Urothelium cell line (cell line): ENCODE measurements around the gene PDE10A.

ENCODE experiments used
- DNase-seq: peaks from one replicate; pipeline ENCODE4 v3.0.0; 2011; ENCODE audit warnings: low spot score, mixed read lengths
- FAIRE-seq: peaks from 2 replicates; lab custom pipeline; 2011; peaks lifted over from hg19 to GRCh38; lab: Jason Lieb, UNC

The PDE10A gene

GRCh38 chr6:165439928-165440554, 223.0 kb downstream of the PDE10A start:
- peak; percentile 14 for DNase-seq
- FAIRE-seq, result no peak

DNA sequence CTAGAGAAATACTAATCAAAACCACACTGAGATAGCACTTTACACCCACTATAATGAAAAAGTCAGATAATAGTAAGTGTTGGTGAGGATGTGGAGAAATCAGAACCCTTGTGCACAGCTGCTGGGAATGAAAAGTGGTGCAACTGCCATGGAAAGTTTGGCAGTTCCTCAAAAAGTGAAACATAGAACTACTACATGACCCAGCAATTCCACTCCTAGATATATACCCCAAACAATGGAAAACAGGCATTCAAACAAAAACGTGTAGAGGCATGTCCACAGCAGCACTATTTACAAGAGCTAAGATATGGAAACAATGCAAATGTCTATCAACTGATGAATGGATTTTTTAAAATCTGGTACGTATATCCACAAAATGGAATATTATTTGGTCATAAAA, 236.1 kb downstream of the PDE10A start:
- no peak for FAIRE-seq

GRCh38 chr6:165422192-165422591, 240.8 kb downstream of the PDE10A start:
- FAIRE-seq, result peak; percentile 98
- no peak for DNase-seq

More for the DNA sequence above, 236.1 kb downstream of the PDE10A start:
- DNase-seq, result no peak

DNA sequence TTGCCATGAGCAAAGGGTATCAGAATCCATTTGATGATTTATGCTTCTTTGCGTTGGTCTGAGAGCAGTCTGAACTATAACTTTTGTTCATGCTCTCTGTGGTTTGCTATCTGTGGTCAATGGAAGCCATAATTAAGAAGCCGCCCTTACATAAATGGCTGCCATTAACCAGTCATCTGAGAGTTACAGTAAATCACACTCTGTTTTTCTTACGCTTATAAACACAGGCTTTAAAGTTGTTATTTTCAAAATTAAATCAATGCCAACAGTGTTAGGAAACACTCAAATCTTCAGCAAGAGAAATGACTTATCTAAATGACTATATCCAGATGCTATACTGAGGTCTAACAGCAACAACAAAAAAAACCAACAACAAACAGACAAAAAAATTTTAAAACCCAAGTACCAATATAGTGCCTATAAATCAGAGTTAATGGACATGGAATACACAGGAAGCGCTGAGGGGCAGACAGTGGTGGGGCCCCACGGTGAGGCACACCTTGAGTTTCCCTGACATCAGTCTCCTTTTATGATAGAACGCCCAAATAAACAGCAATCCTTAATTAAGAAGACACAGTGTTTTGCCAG, 245.7 kb downstream of the PDE10A start:
- FAIRE-seq, result no peak
- no peak for DNase-seq

GRCh38 chr6:165404697-165405096, 258.3 kb downstream of the PDE10A start:
- no peak for FAIRE-seq
- no peak for DNase-seq

GRCh38 chr6:165404296-165404695, 258.7 kb downstream of the PDE10A start:
- FAIRE-seq, result no peak
- no peak for DNase-seq

DNA sequence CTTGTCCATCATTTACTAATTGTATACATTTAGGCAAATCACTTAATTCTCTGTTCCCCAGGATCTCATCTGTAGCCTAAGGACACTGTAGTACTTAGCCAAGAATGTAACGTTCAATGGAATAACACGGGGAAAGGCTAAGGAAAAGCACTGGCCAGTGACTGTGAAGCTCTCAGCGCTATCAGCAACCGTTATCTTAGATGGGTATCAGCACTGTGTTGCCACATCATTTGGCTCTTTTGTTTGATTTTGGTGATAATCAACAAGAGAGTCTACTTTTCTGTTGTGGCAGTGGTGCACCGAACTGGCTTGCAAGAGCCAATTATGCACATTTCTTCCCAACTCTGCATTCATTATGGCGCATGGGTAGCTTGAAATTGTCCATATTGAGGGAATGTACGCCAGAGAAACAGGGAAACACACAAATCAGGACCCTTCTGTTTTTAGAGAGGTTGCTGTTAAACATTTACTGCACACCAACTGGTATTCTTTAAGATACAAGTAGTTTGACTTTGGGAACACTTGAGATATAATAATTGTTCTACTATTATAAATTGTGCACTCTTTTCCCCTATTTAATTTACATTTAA, 259.9 kb downstream of the PDE10A start:
- FAIRE-seq (no peak), DNase-seq (no peak)

- no peak for DNase-seq
- no peak for FAIRE-seq
Measured at GRCh38 chr6:165401092-165401491, 261.9 kb downstream of the PDE10A start.

- no peak for FAIRE-seq
- DNase-seq, result no peak
Measured at GRCh38 chr6:165390475-165390874, 272.6 kb downstream of the PDE10A start.

DNA sequence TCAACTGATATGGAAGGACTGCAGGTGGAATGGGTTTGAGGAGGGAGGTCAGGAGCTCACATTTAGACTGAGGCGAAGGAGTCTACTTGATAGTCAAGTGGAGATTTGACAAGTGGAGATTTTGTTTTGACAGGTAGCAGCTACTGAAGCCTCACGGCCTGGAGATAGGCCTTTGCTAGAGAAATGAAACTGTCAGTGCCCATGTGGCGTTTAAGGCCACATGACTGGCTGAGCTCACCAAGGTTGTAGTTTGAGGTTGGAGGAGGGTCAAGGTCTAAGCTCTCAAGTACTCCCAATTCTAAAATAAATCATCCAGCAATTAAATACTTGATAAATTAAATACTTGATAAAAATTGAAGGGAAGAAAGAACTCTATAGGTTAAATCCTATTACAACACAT, 273.5 kb downstream of the PDE10A start:
- FAIRE-seq, result no peak

DNA sequence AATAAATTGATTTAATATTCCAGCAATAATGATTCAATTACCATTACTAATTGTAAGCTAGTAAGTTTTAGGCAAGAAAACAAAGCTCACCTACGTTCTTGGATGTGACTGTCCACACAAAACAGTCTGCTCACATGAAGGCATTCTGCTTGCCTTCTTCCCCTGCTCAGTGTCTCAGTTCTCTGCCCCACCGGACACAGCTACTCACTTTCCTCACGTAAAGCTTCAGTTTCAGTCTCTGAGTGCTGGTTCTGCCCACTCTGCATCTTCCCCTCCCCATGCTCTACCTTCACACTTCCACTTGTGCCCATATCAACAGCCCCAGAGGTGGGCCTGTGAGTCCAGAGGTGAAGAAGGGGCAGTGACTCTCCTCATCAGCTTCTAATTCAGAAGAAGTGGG, 279.7 kb downstream of the PDE10A start:
- FAIRE-seq, result no peak
- DNase-seq, result no peak

More for the DNA sequence above, 273.5 kb downstream of the PDE10A start:
- DNase-seq, result no peak

GRCh38 chr6:165376100-165376499, 286.9 kb downstream of the PDE10A start:
- DNase-seq, result no peak
- FAIRE-seq, result no peak

GRCh38 chr6:165365371-165365770, 297.7 kb downstream of the PDE10A start:
- no peak for FAIRE-seq

GRCh38 chr6:165345700-165346099, 317.3 kb downstream of the PDE10A start:
- FAIRE-seq, result no peak
- no peak for DNase-seq

More at GRCh38 chr6:165365371-165365770, 297.7 kb downstream of the PDE10A start:
- DNase-seq, result no peak

DNA sequence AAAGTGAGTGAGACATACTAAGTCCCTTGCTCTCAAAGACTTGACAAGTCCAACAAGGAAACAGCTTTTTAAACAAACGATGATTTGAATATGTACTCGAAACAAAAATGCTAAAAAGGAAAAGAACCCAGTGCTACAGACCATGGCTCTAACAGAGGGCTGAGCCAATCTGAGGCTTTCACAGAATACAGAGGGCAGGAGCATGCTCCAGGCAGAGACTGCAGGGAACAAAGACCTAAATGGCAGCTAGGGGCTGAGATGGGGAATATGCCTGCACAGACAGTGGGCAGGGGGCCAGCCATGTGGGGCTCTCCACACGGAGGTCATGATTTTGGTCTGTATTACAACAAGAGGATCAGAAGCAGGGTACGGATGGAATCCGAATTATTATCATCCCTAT, 322.5 kb downstream of the PDE10A start:
- DNase-seq (no peak), FAIRE-seq (no peak)

GRCh38 chr6:165325609-165326008, 337.4 kb downstream of the PDE10A start:
- DNase-seq (no peak), FAIRE-seq (no peak)

DNA sequence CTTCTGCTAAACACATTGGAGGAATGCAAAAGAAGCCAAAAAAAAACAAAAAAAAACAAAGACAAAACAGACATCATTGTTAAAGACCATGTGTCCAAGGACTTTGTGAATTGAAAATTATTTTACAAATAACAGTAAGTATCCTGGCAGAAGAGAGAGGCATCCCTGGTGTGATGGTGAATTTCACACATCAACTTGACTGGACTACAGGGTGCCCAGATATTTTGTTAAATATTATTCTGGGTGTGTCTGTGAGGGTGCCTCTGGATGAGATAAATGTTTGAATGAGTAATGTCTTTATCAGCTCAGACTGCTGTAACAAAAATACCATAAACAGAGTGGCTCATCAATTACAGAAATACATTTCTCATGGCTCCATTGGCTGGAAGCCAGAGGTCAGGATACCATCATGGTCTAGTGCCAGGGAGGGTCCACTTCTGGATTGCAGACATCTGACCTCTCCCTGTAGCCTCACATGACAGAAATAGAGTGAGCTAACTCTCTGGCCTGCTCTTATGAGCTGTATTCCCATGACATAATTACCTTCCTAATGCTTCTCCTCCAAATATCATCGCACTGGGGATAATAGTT, 341.4 kb downstream of the PDE10A start:
- FAIRE-seq, result no peak

GRCh38 chr6:165321150-165321549, 341.9 kb downstream of the PDE10A start:
- DNase-seq, result no peak
- no peak for FAIRE-seq

More for the DNA sequence above, 341.4 kb downstream of the PDE10A start:
- no peak for DNase-seq

- DNase-seq (no peak), FAIRE-seq (no peak)
Measured at GRCh38 chr6:165317723-165318122, 345.3 kb downstream of the PDE10A start.

DNA sequence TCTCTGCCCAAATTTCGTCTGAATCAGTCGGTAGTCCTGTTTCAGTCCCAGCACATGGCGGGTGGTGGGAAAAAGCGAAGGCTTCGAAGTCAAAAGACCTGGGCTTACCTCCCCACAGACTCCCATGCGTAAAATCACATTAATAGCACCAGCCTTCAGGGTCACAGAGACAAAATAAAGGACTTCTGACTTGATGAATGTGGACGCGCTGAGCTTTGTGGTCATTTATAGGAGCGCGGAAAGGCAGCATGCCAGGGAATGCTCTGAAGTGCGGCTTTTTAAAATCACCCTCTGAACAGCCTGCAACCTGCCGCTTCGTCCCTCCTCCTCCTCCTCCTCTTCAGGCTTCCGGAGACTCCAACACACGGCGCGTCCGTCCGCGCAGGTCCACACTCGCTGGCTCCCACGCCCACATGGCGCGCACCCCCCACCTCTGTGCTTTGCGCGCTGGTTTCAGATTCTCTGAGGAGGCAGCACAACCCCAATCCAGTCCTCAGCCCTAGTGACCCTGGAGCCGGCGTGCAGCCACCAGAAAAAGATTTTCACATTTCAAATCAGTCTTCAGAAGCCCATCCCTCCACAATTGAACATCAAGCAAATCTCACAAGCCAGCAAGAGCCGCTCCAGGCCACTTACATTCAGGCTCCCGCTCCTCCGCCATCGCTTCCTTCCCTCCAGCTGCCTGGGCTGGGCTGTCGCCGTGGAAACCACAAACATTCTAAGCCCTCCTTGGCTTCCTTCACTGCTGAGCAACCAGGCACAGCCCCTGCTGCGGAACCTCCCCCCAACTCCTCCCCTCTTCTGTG, 353.9 kb downstream of the PDE10A start, which contains the start of gene C6orf118:
C6orf118 (minus strand) TSS at position 680 of the 806 bp plus-strand sequence; CDS start at position 661, 19 bp downstream.
- FAIRE-seq (peak; percentile 90), DNase-seq (peak; percentile 88)

DNA sequence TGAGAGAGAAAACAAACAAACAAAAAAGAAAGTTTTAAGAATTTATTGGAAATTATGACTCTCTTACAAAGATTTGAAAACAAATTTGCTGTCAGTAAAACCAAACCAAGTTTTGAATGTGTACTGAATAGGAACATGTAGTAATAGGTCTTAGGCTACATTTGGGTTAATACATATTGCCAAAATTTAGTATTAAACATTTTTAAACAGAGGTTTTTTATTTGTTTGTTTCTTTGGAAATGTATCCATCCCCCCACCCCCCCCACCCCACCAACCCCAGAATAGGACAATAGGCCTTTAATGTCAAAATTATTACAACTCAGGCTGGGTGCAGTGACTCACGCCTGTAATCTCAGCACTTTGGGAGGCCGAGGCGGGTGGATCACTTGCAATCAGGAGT, 356.1 kb downstream of the PDE10A start:
- DNase-seq (no peak), FAIRE-seq (no peak)
